HEK293 (cell line): Measurements from ENCODE around the gene MARCHF10.
A peak's percentile ranks its signal among the peaks of the same experiment; 100 is the strongest.

ENCODE experiments used
- CTCF ChIA-PET: fragments of 350-600 bp; formaldehyde crosslinking; extraction: SDS; loops from one replicate; lab custom pipeline; 2021; ENCODE audit warnings: antibody characterized with exemption; lab: Yijun Ruan, JAX
- POLR2A ChIA-PET: fragments of 300-600 bp; formaldehyde crosslinking; extraction: SDS; loops from one replicate; lab custom pipeline; 2020; ENCODE audit warnings: antibody characterized with exemption, inconsistent platforms; lab: Yijun Ruan, JAX
- H3K27ac ChIP-seq: fragments of 200-500 bp; sonication (Bioruptor generic); 2 replicates; pipeline ENCODE4 v1.5.1; 2014; ENCODE audit warnings: low read depth, low read length, control low read depth, inconsistent platforms; ENCODE audit errors: extremely low read depth
- H3K36me3 ChIP-seq, 2 experiments: fragments of 200-500 bp in 1 of 2; sonication (Bioruptor generic) in 1 of 2; 1 replicate in 1 of 2; 2 replicates in 1 of 2; pipeline ENCODE4 v1.5.1; 2014 to 2017; ENCODE audit warnings: inconsistent platforms in 2 of 2, low read length in 2 of 2; ENCODE audit not compliant: control insufficient read depth in 2 of 2, insufficient read depth in 1 of 2
- H3K4me1 ChIP-seq: fragments of 200-500 bp; sonication (Bioruptor generic); 2 replicates; pipeline ENCODE4 v1.5.1; 2014; ENCODE audit warnings: mild to moderate bottlenecking, low read length, inconsistent platforms; ENCODE audit not compliant: control insufficient read depth, insufficient read depth
- H3K4me3 ChIP-seq: 2 replicates; pipeline ENCODE4 v1.5.1; 2011; ENCODE audit warnings: low read depth, mild to moderate bottlenecking, control low read depth, low read length, moderate library complexity
- H3K9me3 ChIP-seq: fragments of 200-500 bp; sonication (Bioruptor generic); 2 replicates; pipeline ENCODE4 v1.5.1; 2014; ENCODE audit warnings: low read depth, low read length, inconsistent platforms; ENCODE audit not compliant: control insufficient read depth, insufficient read depth
- MZF1 ChIP-seq: fragments of 450-650 bp; formaldehyde crosslinking; IDR thresholded peaks from 2 replicates; pipeline ENCODE4 v1.5.1; 2017; ENCODE audit warnings: missing biosample characterization, missing genetic modification characterization, borderline replicate concordance
- SCRT1 ChIP-seq: fragments of 450-650 bp; formaldehyde crosslinking; IDR thresholded peaks from 2 replicates; pipeline ENCODE4 v1.5.1; 2016; ENCODE audit warnings: missing biosample characterization, missing genetic modification characterization, borderline replicate concordance
- TRIM28 ChIP-seq: IDR thresholded peaks from 2 replicates; pipeline ENCODE4 v1.6.1; 2011; ENCODE audit warnings: low read length, control low read depth, borderline replicate concordance
- ZNF157 ChIP-seq: fragments of 450-650 bp; formaldehyde crosslinking; IDR thresholded peaks from 2 replicates; pipeline ENCODE4 v1.5.1; 2016; ENCODE audit warnings: missing biosample characterization, missing genetic modification characterization
- ZNF16 ChIP-seq: fragments of 450-650 bp; formaldehyde crosslinking; IDR thresholded peaks from 2 replicates; pipeline ENCODE4 v1.5.1; 2016; ENCODE audit warnings: low read depth, missing biosample characterization, missing genetic modification characterization
- ZNF2 ChIP-seq: fragments of 450-650 bp; formaldehyde crosslinking; IDR thresholded peaks from 2 replicates; pipeline ENCODE4 v1.5.1; 2016; ENCODE audit warnings: missing biosample characterization, missing genetic modification characterization
- ZNF214 ChIP-seq: fragments of 450-650 bp; formaldehyde crosslinking; IDR thresholded peaks from 2 replicates; pipeline ENCODE4 v1.5.1; 2017; ENCODE audit warnings: missing biosample characterization, mild to moderate bottlenecking, missing genetic modification characterization, borderline replicate concordance
- ZNF239 ChIP-seq: fragments of 450-650 bp; formaldehyde crosslinking; IDR thresholded peaks from 2 replicates; pipeline ENCODE4 v1.5.1; 2016; ENCODE audit warnings: missing biosample characterization, missing genetic modification characterization
- ZNF302 ChIP-seq: fragments of 450-650 bp; formaldehyde crosslinking; IDR thresholded peaks from 2 replicates; pipeline ENCODE4 v1.5.1; 2016; ENCODE audit warnings: missing biosample characterization, missing genetic modification characterization, low read depth
- ZNF514 ChIP-seq: fragments of 450-650 bp; formaldehyde crosslinking; IDR thresholded peaks from 2 replicates; pipeline ENCODE4 v1.5.1; 2016; ENCODE audit warnings: missing biosample characterization, missing genetic modification characterization
- ZNF560 ChIP-seq: fragments of 450-650 bp; formaldehyde crosslinking; IDR thresholded peaks from 2 replicates; pipeline ENCODE4 v1.5.1; 2017; ENCODE audit warnings: missing biosample characterization, missing genetic modification characterization, borderline replicate concordance
- ZNF561 ChIP-seq: fragments of 450-650 bp; IDR thresholded peaks from 2 replicates; pipeline ENCODE4 v1.5.1; 2018; ENCODE audit warnings: missing biosample characterization, missing genetic modification characterization, borderline replicate concordance
- ZNF623 ChIP-seq: fragments of 450-650 bp; formaldehyde crosslinking; IDR thresholded peaks from 2 replicates; pipeline ENCODE4 v1.5.1; 2016; ENCODE audit warnings: missing biosample characterization, missing genetic modification characterization
- ZNF629 ChIP-seq: fragments of 450-650 bp; formaldehyde crosslinking; IDR thresholded peaks from 2 replicates; pipeline ENCODE4 v1.5.1; 2017; ENCODE audit warnings: missing biosample characterization, missing genetic modification characterization
- ZNF660 ChIP-seq: fragments of 450-650 bp; IDR thresholded peaks from 2 replicates; pipeline ENCODE4 v1.5.1; 2018; ENCODE audit warnings: missing biosample characterization, mild to moderate bottlenecking, missing genetic modification characterization
- ZNF701 ChIP-seq: fragments of 450-650 bp; formaldehyde crosslinking; IDR thresholded peaks from 2 replicates; pipeline ENCODE4 v1.5.1; 2016; ENCODE audit warnings: missing biosample characterization, missing genetic modification characterization
- ZNF776 ChIP-seq: fragments of 450-650 bp; formaldehyde crosslinking; IDR thresholded peaks from 2 replicates; pipeline ENCODE4 v1.5.0; 2017; ENCODE audit warnings: missing biosample characterization, missing genetic modification characterization, borderline replicate concordance
- TF ChIP-seq, protein P1 (sequence below): fragments of 450-650 bp; formaldehyde crosslinking; IDR thresholded peaks from 2 replicates; pipeline ENCODE4 v1.5.1; 2016; ENCODE audit warnings: missing biosample characterization, missing genetic modification characterization
- TF ChIP-seq, protein P2 (sequence below): fragments of 450-650 bp; formaldehyde crosslinking; IDR thresholded peaks from 2 replicates; pipeline ENCODE4 v1.5.1; 2016; ENCODE audit warnings: missing biosample characterization, missing genetic modification characterization, borderline replicate concordance
- TF ChIP-seq, protein P3 (sequence below): fragments of 450-650 bp; formaldehyde crosslinking; conservative IDR thresholded peaks from 2 replicates; pipeline ENCODE4 v1.5.1; 2016; ENCODE audit warnings: low read depth, missing biosample characterization, missing genetic modification characterization

MARCHF10 gene

DNA sequence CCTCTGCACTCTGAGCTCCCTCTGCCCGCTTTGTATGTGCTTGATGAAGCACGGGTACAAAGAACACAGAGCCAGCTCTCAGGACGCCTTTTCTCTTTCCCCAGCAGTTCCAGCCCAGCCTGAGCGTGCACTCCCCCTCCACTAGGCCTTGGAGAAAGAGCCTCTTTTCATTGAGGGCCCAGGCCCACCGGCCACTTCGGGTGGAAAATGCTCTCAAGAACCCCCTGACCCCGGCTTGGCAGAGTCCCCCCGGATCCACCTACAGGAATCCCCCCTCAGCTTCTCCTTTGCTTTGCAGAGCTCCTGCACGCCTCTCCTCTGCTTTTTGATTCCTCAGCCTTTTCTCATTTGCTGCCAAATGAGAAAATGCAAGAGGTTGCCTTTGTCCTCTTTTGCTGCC is 150.4 kb downstream of the MARCHF10 start:
- Histone ChIP-seq H3K36me3 (peaks cover 0 to 13% of the 10 kb centered on the region in 2 experiments; a peak in 1 of 3 replicates), H3K4me3 (no peak overlapping the region), H3K27ac (no peak overlapping the region), H3K9me3 (no peaks in the 10 kb centered on the region), H3K4me1 (peaks cover 6% of the 10 kb centered on the region)
- ChIA-PET CTCF (interaction anchor here (0.7 kb wide), 1 partner anchor 1245 kb away, joined by 5 read pairs; no protein-coding TSS in a partner anchor), POLR2A (no interaction called here)
- TF ChIP-seq ZNF701 (tag by site-specific recombination) (0 out of 2 replicates have a peak, but pooled peaks have one; percentile 58), ZNF561 (no peak)

DNA sequence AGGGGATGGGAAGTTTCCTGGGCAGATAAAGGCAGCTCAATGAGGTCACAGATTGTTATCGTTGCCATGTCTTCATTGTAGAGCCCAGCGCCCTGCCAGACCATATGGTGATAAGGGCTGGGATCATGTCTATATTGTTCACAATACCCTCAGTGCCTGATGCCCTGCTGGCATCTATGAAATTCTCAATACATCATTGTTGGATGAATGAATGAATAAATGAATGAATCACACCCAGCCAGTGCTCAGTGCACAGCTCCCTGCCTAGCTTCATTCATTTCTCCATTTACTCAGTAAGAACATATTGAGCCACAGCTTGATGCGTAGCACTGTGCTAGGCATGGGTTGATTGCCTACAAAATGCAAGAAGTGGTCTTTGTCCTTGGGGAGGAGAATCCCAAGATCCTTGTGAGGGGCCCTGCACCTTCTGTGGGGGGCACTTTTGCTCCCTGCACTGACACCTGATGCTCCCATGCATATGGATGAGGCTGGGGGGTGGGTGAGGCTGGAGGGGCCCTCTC is 150.9 kb downstream of the MARCHF10 start:
- ChIA-PET CTCF (interaction anchor here (0.6 to 1.0 kb wide), 2 partner anchors 175 to 235 kb away, joined by 3 read pairs; no protein-coding TSS in a partner anchor), POLR2A (no interaction called here)
- no peak overlapping the region for H3K27ac ChIP-seq

DNA sequence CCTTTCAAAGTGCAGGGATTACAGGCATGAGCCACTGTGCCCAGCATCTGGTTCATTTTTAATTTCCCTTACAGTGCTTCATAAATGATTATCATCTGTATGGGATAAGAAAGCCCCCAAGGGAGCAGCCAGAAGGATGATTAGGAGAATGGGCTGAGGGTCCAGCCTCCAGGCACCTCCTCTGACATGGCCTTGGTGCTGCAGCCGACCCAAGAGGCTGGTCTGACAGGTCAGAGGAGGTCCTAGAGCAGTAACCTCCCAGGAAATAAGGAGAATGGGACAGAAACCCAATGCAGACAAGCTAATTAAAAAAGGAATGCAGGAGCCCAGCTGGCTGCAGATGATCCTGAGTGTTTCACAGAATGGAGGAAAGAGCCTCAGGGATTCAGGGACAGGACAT is 151.7 kb downstream of the MARCHF10 start:
- Histone ChIP-seq H3K4me3 (no peak overlapping the region), H3K36me3 (peaks cover 0 to 13% of the 10 kb centered on the region in 2 experiments; a peak in 1 of 3 replicates), H3K27ac (no peak overlapping the region), H3K4me1 (peaks cover 9% of the 10 kb centered on the region), H3K9me3 (no peaks in the 10 kb centered on the region)
- ChIA-PET POLR2A (no interaction called here), CTCF (interaction anchor here (0.6 to 1.0 kb wide), 3 partner anchors 176 to 753 kb away, joined by 3 to 4 read pairs (median 3); no protein-coding TSS in a partner anchor)
- TF ChIP-seq ZNF776 (no peak), MZF1 (tag by site-specific recombination) (no peak), ZNF560 (no peak), SCRT1 (no peak), ZNF16 (tag by site-specific recombination) (no peak), ZNF302 (tag by site-specific recombination) (no peak), ZNF214 (tag by site-specific recombination) (no peak), ZNF157 (tag by site-specific recombination) (no peak), ZNF2 (no peak), ZNF660 (no peak), ZNF623 (tag by site-specific recombination) (no peak), ZNF629 (no peak), ZNF514 (tag by site-specific recombination) (no peak)
- TF ChIP-seq, protein P1, sequence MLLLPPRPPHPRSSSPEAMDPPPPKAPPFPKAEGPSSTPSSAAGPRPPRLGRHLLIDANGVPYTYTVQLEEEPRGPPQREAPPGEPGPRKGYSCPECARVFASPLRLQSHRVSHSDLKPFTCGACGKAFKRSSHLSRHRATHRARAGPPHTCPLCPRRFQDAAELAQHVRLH (tag by site-specific recombination) = no peak
- TF ChIP-seq, protein P2, sequence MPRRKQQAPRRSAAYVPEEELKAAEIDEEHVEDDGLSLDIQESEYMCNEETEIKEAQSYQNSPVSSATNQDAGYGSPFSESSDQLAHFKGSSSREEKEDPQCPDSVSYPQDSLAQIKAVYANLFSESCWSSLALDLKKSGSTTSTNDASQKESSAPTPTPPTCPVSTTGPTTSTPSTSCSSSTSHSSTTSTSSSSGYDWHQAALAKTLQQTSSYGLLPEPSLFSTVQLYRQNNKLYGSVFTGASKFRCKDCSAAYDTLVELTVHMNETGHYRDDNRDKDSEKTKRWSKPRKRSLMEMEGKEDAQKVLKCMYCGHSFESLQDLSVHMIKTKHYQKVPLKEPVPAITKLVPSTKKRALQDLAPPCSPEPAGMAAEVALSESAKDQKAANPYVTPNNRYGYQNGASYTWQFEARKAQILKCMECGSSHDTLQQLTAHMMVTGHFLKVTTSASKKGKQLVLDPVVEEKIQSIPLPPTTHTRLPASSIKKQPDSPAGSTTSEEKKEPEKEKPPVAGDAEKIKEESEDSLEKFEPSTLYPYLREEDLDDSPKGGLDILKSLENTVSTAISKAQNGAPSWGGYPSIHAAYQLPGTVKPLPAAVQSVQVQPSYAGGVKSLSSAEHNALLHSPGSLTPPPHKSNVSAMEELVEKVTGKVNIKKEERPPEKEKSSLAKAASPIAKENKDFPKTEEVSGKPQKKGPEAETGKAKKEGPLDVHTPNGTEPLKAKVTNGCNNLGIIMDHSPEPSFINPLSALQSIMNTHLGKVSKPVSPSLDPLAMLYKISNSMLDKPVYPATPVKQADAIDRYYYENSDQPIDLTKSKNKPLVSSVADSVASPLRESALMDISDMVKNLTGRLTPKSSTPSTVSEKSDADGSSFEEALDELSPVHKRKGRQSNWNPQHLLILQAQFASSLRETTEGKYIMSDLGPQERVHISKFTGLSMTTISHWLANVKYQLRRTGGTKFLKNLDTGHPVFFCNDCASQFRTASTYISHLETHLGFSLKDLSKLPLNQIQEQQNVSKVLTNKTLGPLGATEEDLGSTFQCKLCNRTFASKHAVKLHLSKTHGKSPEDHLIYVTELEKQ (tag by site-specific recombination) = no peak
- TF ChIP-seq, protein P3, sequence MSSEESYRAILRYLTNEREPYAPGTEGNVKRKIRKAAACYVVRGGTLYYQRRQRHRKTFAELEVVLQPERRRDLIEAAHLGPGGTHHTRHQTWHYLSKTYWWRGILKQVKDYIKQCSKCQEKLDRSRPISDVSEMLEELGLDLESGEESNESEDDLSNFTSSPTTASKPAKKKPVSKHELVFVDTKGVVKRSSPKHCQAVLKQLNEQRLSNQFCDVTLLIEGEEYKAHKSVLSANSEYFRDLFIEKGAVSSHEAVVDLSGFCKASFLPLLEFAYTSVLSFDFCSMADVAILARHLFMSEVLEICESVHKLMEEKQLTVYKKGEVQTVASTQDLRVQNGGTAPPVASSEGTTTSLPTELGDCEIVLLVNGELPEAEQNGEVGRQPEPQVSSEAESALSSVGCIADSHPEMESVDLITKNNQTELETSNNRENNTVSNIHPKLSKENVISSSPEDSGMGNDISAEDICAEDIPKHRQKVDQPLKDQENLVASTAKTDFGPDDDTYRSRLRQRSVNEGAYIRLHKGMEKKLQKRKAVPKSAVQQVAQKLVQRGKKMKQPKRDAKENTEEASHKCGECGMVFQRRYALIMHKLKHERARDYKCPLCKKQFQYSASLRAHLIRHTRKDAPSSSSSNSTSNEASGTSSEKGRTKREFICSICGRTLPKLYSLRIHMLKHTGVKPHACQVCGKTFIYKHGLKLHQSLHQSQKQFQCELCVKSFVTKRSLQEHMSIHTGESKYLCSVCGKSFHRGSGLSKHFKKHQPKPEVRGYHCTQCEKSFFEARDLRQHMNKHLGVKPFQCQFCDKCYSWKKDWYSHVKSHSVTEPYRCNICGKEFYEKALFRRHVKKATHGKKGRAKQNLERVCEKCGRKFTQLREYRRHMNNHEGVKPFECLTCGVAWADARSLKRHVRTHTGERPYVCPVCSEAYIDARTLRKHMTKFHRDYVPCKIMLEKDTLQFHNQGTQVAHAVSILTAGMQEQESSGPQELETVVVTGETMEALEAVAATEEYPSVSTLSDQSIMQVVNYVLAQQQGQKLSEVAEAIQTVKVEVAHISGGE (tag by site-specific recombination) = no peak

More for the DNA sequence above, 150.9 kb downstream of the MARCHF10 start:
- Histone ChIP-seq H3K4me1 (peaks cover 9% of the 10 kb centered on the region), H3K9me3 (no peaks in the 10 kb centered on the region), H3K4me3 (no peak overlapping the region), H3K36me3 (peaks cover 0 to 13% of the 10 kb centered on the region in 2 experiments; a peak in 1 of 3 replicates)
- TF ChIP-seq ZNF239 (tag by site-specific recombination) = no peak
- TF ChIP-seq TRIM28 = peak; percentile 30; the same call in 1 of the 2 replicates
